HG03060 (cell line): ENCODE measurements around the gene GALNTL6.
"Not testable (repeated sequence)": the region's sequence is repeated elsewhere in the genome, so short reads cannot be mapped to it uniquely, and the experiment has no call there.

Experiments
- ATAC-seq: cut with Tn5 transposase; IDR thresholded peaks from one replicate; pipeline ENCODE4 v1.9.1; 2021; ENCODE audit warnings: low read depth, moderate number of reproducible peaks; ENCODE audit not compliant: unreplicated experiment

GALNTL6 gene

GRCh38 chr4:172956340-172956739 is 1143.1 kb downstream of the GALNTL6 start:
- ATAC-seq, result not testable (repeated sequence)

GRCh38 chr4:172957216-172957615 is 1144.0 kb downstream of the GALNTL6 start:
- ATAC-seq, result no peak

- no peak for ATAC-seq
Observed at GRCh38 chr4:172962564-172963353, 1149.6 kb downstream of the GALNTL6 start.

GRCh38 chr4:172963498-172964294 is 1150.5 kb downstream of the GALNTL6 start:
- ATAC-seq, result no peak

- not testable (repeated sequence) for ATAC-seq
Observed at GRCh38 chr4:172970189-172970588, 1157.0 kb downstream of the GALNTL6 start.

GRCh38 chr4:172974586-172974985 is 1161.4 kb downstream of the GALNTL6 start:
- no peak for ATAC-seq

GRCh38 chr4:172975651-172976229 is 1162.5 kb downstream of the GALNTL6 start:
- no peak for ATAC-seq

- not testable (repeated sequence) for ATAC-seq
Observed at GRCh38 chr4:172977491-172978041, 1164.4 kb downstream of the GALNTL6 start.

- ATAC-seq, result no peak
Observed at GRCh38 chr4:172978848-172979247, 1165.6 kb downstream of the GALNTL6 start.

GRCh38 chr4:172979332-172979731 is 1166.1 kb downstream of the GALNTL6 start:
- no peak for ATAC-seq

GRCh38 chr4:172980219-172980618 is 1167.0 kb downstream of the GALNTL6 start:
- no peak for ATAC-seq

GRCh38 chr4:172982151-172982590 is 1169.0 kb downstream of the GALNTL6 start:
- peak; percentile 43 for ATAC-seq

- ATAC-seq, result no peak
Observed at GRCh38 chr4:172983014-172983413, 1169.8 kb downstream of the GALNTL6 start.

GRCh38 chr4:172983631-172984030 is 1170.4 kb downstream of the GALNTL6 start:
- no peak for ATAC-seq

GRCh38 chr4:172985552-172985951 is 1172.3 kb downstream of the GALNTL6 start:
- ATAC-seq, result no peak

GRCh38 chr4:172986114-172986513 is 1172.9 kb downstream of the GALNTL6 start:
- ATAC-seq, result peak; percentile 41

GRCh38 chr4:172989984-172990820 is 1177.0 kb downstream of the GALNTL6 start:
- no peak for ATAC-seq

GRCh38 chr4:172992648-172993378 is 1179.6 kb downstream of the GALNTL6 start:
- no peak for ATAC-seq

GRCh38 chr4:172995161-172995560 is 1182.0 kb downstream of the GALNTL6 start:
- no peak for ATAC-seq
